Head of caudate nucleus (tissue), 42 donors: ENCODE results near the gene AHNAK.

Experiments
- DNase-seq, 42 donors: peaks; one replicate each; pipeline versions ENCODE4 v3.0.0 to v3.0.0-alpha.2; 2020 to 2021; ENCODE audit warnings: mixed read lengths in 7 of 42
- intact Hi-C: fragments of 100-400 bp; cut with DNase I; formaldehyde crosslinking; loops from one replicate; pipeline ENCODE4 v1.15.0; 2022

The AHNAK gene

GRCh38 chr11:62491571-62492329 is 54.9 kb downstream of the AHNAK start:
- no peak for DNase-seq
- intact Hi-C loops, result no loop called here

GRCh38 chr11:62489204-62489603 is 57.4 kb downstream of the AHNAK start:
- intact Hi-C loops, result no loop called here
- DNase-seq, result no peak

GRCh38 chr11:62487738-62488551 is 58.7 kb downstream of the AHNAK start:
- DNase-seq, result peak in 5 of 42 donors; percentile 6 to 32 (median 17)
- intact Hi-C loops, result no loop called here

GRCh38 chr11:62487136-62487535 is 59.5 kb downstream of the AHNAK start:
- DNase-seq, result no peak
- intact Hi-C loops, result no loop called here

- intact Hi-C loops, result no loop called here
- DNase-seq, result no peak
Measured at GRCh38 chr11:62484352-62484751, 62.3 kb downstream of the AHNAK start.

- DNase-seq, result no peak
- intact Hi-C loops, result no loop called here
Measured at GRCh38 chr11:62482753-62483152, 63.9 kb downstream of the AHNAK start.

GRCh38 chr11:62479631-62480201 is 66.9 kb downstream of the AHNAK start:
- intact Hi-C loops, result no loop called here
- DNase-seq, result no peak

- intact Hi-C loops, result no loop called here
- no peak for DNase-seq
Measured at GRCh38 chr11:62477927-62478326, 68.7 kb downstream of the AHNAK start.

- DNase-seq, result peak in 27 of 42 donors; percentile 4 to 71 (median 27)
- intact Hi-C loops, result no loop called here
Measured at GRCh38 chr11:62472063-62472884, 74.3 kb downstream of the AHNAK start.

GRCh38 chr11:62471603-62472002 is 75.0 kb downstream of the AHNAK start:
- intact Hi-C loops, result no loop called here
- DNase-seq, result no peak

GRCh38 chr11:62468577-62468976 is 78.0 kb downstream of the AHNAK start:
- intact Hi-C loops, result no loop called here

GRCh38 chr11:62466444-62466843 is 80.2 kb downstream of the AHNAK start:
- DNase-seq, result no peak
- intact Hi-C loops, result no loop called here

More at GRCh38 chr11:62468577-62468976, 78.0 kb downstream of the AHNAK start:
- no peak for DNase-seq

- DNase-seq, result no peak
- intact Hi-C loops, result no loop called here
Measured at GRCh38 chr11:62464655-62465054, 82.0 kb downstream of the AHNAK start.

GRCh38 chr11:62463121-62463542 is 83.5 kb downstream of the AHNAK start:
- intact Hi-C loops, result no loop called here
- DNase-seq, result no peak

GRCh38 chr11:62462508-62462892 is 84.1 kb downstream of the AHNAK start:
- no peak for DNase-seq
- intact Hi-C loops, result no loop called here

GRCh38 chr11:62461740-62462507 is 84.7 kb downstream of the AHNAK start:
- intact Hi-C loops, result no loop called here
- DNase-seq, result no peak

- no peak for DNase-seq
Measured at GRCh38 chr11:62459080-62459479, 87.5 kb downstream of the AHNAK start.

GRCh38 chr11:62458212-62459002 is 88.2 kb downstream of the AHNAK start:
- no peak for DNase-seq
- intact Hi-C loops, result no loop called here

More at GRCh38 chr11:62459080-62459479, 87.5 kb downstream of the AHNAK start:
- intact Hi-C loops, result no loop called here
